ENCODE results near the gene RABAC1. TPM values are rescaled to one million over a fixed set of nuclear protein-coding genes. Genes with fewer than 3 reads are reported as not detected.

The RABAC1 gene
- total and polyA plus RNA-seq, 2 of the 8 experiments (the other 6 are each of a cell fraction or from before 2014, with no cell fraction given) = 124 to 439 TPM

- TF ChIP-seq CHD1 (IDR thresholded peaks at IDR 0.05; ENCODE audit: low read depth, low read length) = no peak
- TF ChIP-seq BCL11A (IDR thresholded peaks at IDR 0.05; ENCODE audit: low read depth in 2 of 2, low read length in 2 of 2) = no peak
- TF ChIP-seq SIX5 (IDR thresholded peaks at IDR 0.05; ENCODE audit: low read depth, low read length) = no peak
- no peak for TF ChIP-seq ASH2L (IDR thresholded peaks at IDR 0.05; ENCODE audit: low read length)
- 0 out of 2 replicates have a peak, but pooled peaks have one; percentile 21 for TF ChIP-seq USF2 (IDR thresholded peaks at IDR 0.05; ENCODE audit: low read length)
- TF ChIP-seq CEBPB (IDR thresholded peaks at IDR 0.05; ENCODE audit: low read depth, low read length) = no peak
- TF ChIP-seq GTF2F1 (IDR thresholded peaks at IDR 0.05; ENCODE audit: borderline replicate concordance, low read depth, low read length) = no peak
- TF ChIP-seq EGR1 (IDR thresholded peaks at IDR 0.05; ENCODE audit: borderline replicate concordance, low read depth, low read length) = no peak
- no peak for TF ChIP-seq POLR2A (IDR thresholded peaks at IDR 0.05; ENCODE audit: control extremely low read depth in 1 of 2, low read depth in 2 of 2, low read length in 2 of 2)
- TF ChIP-seq ATF3 (IDR thresholded peaks at IDR 0.05; ENCODE audit: insufficient read depth, low read depth, low read length) = no peak
- no peak for TF ChIP-seq RFX5 (IDR thresholded peaks at IDR 0.05; ENCODE audit: borderline replicate concordance, low read depth, low read length)
- TF ChIP-seq ZNF274 (IDR thresholded peaks at IDR 0.05; ENCODE audit: borderline replicate concordance, extremely low read depth, low read length) = no peak
- no peak for TF ChIP-seq POU5F1 (IDR thresholded peaks at IDR 0.05; ENCODE audit: low read depth, low read length)
- TF ChIP-seq NRF1 (IDR thresholded peaks at IDR 0.05; ENCODE audit: low read depth, low read length) = no peak
- TF ChIP-seq E2F6 (IDR thresholded peaks at IDR 0.05) = peak; percentile 47; the same call in 1 of the 2 replicates
- TF ChIP-seq KDM4A (IDR thresholded peaks at IDR 0.05; ENCODE audit: low read depth, low read length, severe bottlenecking) = no peak
- no peak for TF ChIP-seq CTBP2 (IDR thresholded peaks at IDR 0.05; ENCODE audit: borderline replicate concordance, insufficient read depth, insufficient read length, low read length)
- no peak for TF ChIP-seq JUND (IDR thresholded peaks at IDR 0.05; ENCODE audit: low read length)
- no peak for TF ChIP-seq SP2 (IDR thresholded peaks at IDR 0.05; ENCODE audit: low read length)
- TF ChIP-seq CBX5 (IDR thresholded peaks at IDR 0.05; ENCODE audit: low read depth, low read length) = no peak
- TF ChIP-seq CTCF (IDR thresholded peaks at IDR 0.05; ENCODE audit: control extremely low read depth in 1 of 3, insufficient read depth in 1 of 3, low read depth in 1 of 3, low read length in 3 of 3) = peak; percentile 86 to 96 (median 95)
- TF ChIP-seq TCF12 (IDR thresholded peaks at IDR 0.05; ENCODE audit: low read depth, low read length) = no peak
Observed at GRCh38 chr19:41957838-41958366, 1.2 kb downstream of the RABAC1 start (continued).

Measured in H1 (cell line).